Bronchial epithelial cell (primary cell): ENCODE results near the gene MTR. TPM values are rescaled to one million over a fixed set of nuclear protein-coding genes. Genes with fewer than 3 reads are reported as not detected.

ENCODE experiments used
- DNase-seq: peaks from one replicate; pipeline ENCODE4 v3.0.0-alpha.2; 2010; ENCODE audit warnings: low read depth
- FAIRE-seq: peaks from 2 replicates; lab custom pipeline; 2011; peaks lifted over from hg19 to GRCh38; lab: Jason Lieb, UNC
- H3K27me3 ChIP-seq: 2 replicates; pipeline ENCODE4 v1.5.1; 2011; ENCODE audit warnings: low read length; ENCODE audit not compliant: control insufficient read depth, insufficient read depth
- H3K36me3 ChIP-seq: 2 replicates; pipeline ENCODE4 v1.5.1; 2011; ENCODE audit warnings: low read length; ENCODE audit not compliant: control insufficient read depth, insufficient read depth
- H3K4me3 ChIP-seq: 2 replicates; pipeline ENCODE4 v1.5.1; 2011; ENCODE audit warnings: mild to moderate bottlenecking, low read depth, low read length, control low read depth
- CTCF ChIP-seq: IDR thresholded peaks from 2 replicates; pipeline ENCODE4 v1.5.1; 2011; ENCODE audit warnings: mild to moderate bottlenecking, moderate library complexity, low read length, control low read depth, inconsistent platforms; ENCODE audit not compliant: insufficient read depth, severe bottlenecking
- total RNA-seq: library from RNA; depleted of rRNA; stranded (reverse); fragments of >200 nt; gene quantifications from 2 replicates; pipeline ENCODE4 v1.2.1, GENCODE V29; 2014

MTR gene
- total RNA-seq, 1 donor from 2014 or later: 13.4 TPM

GRCh38 chr1:236951672-236952071, 156.6 kb downstream of the MTR start:
- no peak for FAIRE-seq
- H3K36me3 ChIP-seq: no peaks in the 10 kb centered on the region
- TF ChIP-seq CTCF: no peak
- no peaks in the 10 kb centered on the region for H3K27me3 ChIP-seq
- no peak overlapping the region for H3K4me3 ChIP-seq
- DNase-seq: no peak

GRCh38 chr1:236952246-236953003, 157.3 kb downstream of the MTR start:
- no peak for FAIRE-seq

GRCh38 chr1:236953151-236953700, 158.1 kb downstream of the MTR start:
- FAIRE-seq: no peak
- H3K27me3 ChIP-seq: no peaks in the 10 kb centered on the region
- DNase-seq: no peak
- H3K36me3 ChIP-seq: no peaks in the 10 kb centered on the region
- no peak for TF ChIP-seq CTCF
- H3K4me3 ChIP-seq: no peak overlapping the region

More at GRCh38 chr1:236952246-236953003, 157.3 kb downstream of the MTR start:
- DNase-seq: no peak
- TF ChIP-seq CTCF: no peak
- H3K27me3 ChIP-seq: no peaks in the 10 kb centered on the region
- no peak overlapping the region for H3K4me3 ChIP-seq
- H3K36me3 ChIP-seq: no peaks in the 10 kb centered on the region

Other genes starting within 250 kb of the MTR start
- gene HEATR1, start 190.8 kb upstream of the MTR start, total RNA-seq: 18.6 and 37.4 TPM in 2 replicates
- gene ACTN2, start 108.8 kb upstream of the MTR start, total RNA-seq: 0.79 TPM in 1 of 2 replicates, not detected in the other
- gene MT1HL1, start 209.1 kb downstream of the MTR start, total RNA-seq: not detected in 2 replicates
- gene RYR2, start 246.9 kb downstream of the MTR start, total RNA-seq: under 0.01 TPM in 1 of 2 replicates, not detected in the other